ENCODE results near the gene SYMPK. TPM values are rescaled to one million over a fixed set of nuclear protein-coding genes. Genes with fewer than 3 reads are reported as not detected.

Gene SYMPK
- total and polyA plus RNA-seq, 10 donors = 56.3 to 148 (median 75.9) TPM

GRCh38 chr19:45790942-45791341 lies 72.0 kb downstream of the SYMPK start:
- intact Hi-C loops (cut with DNase I; ENCODE audit: low total_unique reads) = no loop called here
- H3K27me3 ChIP-seq (replicated peaks in 1 of 7) = peaks cover 0 to 76% (median 0%) of the 10 kb centered on the region in 7 donors
- DNase-seq = peak; percentile 80
- H3K36me3 ChIP-seq = peaks cover 0 to 50% (median 44%) of the 10 kb centered on the region in 6 donors
- peaks cover 18 to 41% (median 30%) of the 10 kb centered on the region in 6 donors for H3K4me1 ChIP-seq
- TF ChIP-seq POLR2A (IDR thresholded peaks at IDR 0.05) (no peak), POLR2AphosphoS5 (IDR thresholded peaks at IDR 0.05) (peak in 1 of 3 donors; percentile 84), CTCF (IDR thresholded peaks at IDR 0.05 in 8 of 11, conservative IDR thresholded peaks at IDR 0.05 in 3 of 11) (no peak)
- no peaks in the 10 kb centered on the region for H3K9me3 ChIP-seq
- peak overlapping the region in 2 of 8 donors; percentile 83 to 85 for H3K27ac ChIP-seq
- peak overlapping the region in 3 of 8 donors; percentile 19 to 88 (median 60) for H3K4me3 ChIP-seq
- WGBS, 5 donors = 31 to 37% (median 33%) methylated on average over 8 of the region's 8 CpGs

- Histone ChIP-seq H3K9me3 (no peaks in the 10 kb centered on the region), H3K4me3 (no peak overlapping the region), H3K27ac (no peak overlapping the region), H3K36me3 (peaks cover 0 to 65% (median 51%) of the 10 kb centered on the region in 6 donors), H3K27me3 (replicated peaks in 1 of 7) (peaks cover 0 to 74% (median 0%) of the 10 kb centered on the region in 7 donors), H3K4me1 (peaks cover 18 to 49% (median 37%) of the 10 kb centered on the region in 6 donors)
- 93 to 95% (median 94%) methylated on average over 15 of the region's 15 CpGs for WGBS, 5 donors
- intact Hi-C loops (cut with DNase I; ENCODE audit: low total_unique reads) = no loop called here
- DNase-seq = no peak
- no peak for TF ChIP-seq POLR2AphosphoS5 (IDR thresholded peaks at IDR 0.05)
- TF ChIP-seq CTCF (IDR thresholded peaks at IDR 0.05 in 8 of 11, conservative IDR thresholded peaks at IDR 0.05 in 3 of 11) = no peak
- no peak for TF ChIP-seq POLR2A (IDR thresholded peaks at IDR 0.05)
Measured at GRCh38 chr19:45789035-45789786, 73.7 kb downstream of the SYMPK start.

- Histone ChIP-seq H3K36me3 (peaks cover 0 to 72% (median 51%) of the 10 kb centered on the region in 6 donors), H3K4me3 (no peak overlapping the region), H3K27me3 (replicated peaks in 1 of 7) (peaks cover 0 to 82% (median 0%) of the 10 kb centered on the region in 7 donors), H3K9me3 (no peaks in the 10 kb centered on the region), H3K27ac (no peak overlapping the region), H3K4me1 (peaks cover 12 to 56% (median 36%) of the 10 kb centered on the region in 6 donors)
- WGBS, 5 donors = 93 to 97% (median 93%) methylated on average over 8 to 21 of the region's 21 CpGs
- intact Hi-C loops (cut with DNase I; ENCODE audit: low total_unique reads) = no loop called here
- no peak for DNase-seq
- TF ChIP-seq POLR2AphosphoS5 (IDR thresholded peaks at IDR 0.05) (peak in 1 of 3 donors; percentile 6), CTCF (IDR thresholded peaks at IDR 0.05 in 8 of 11, conservative IDR thresholded peaks at IDR 0.05 in 3 of 11) (no peak)
Measured at GRCh38 chr19:45786533-45786894, 76.4 kb downstream of the SYMPK start.

GRCh38 chr19:45785781-45786532 lies 77.0 kb downstream of the SYMPK start:
- intact Hi-C loops (cut with DNase I; ENCODE audit: low total_unique reads) = no loop called here

More at GRCh38 chr19:45785781-45786532, 77.0 kb downstream of the SYMPK start:
- DNase-seq = no peak
- H3K4me3 ChIP-seq = no peak overlapping the region
- H3K36me3 ChIP-seq = peaks cover 0 to 72% (median 51%) of the 10 kb centered on the region in 6 donors
- H3K4me1 ChIP-seq = peaks cover 6 to 56% (median 36%) of the 10 kb centered on the region in 6 donors
- H3K27me3 ChIP-seq (replicated peaks in 1 of 7) = peaks cover 0 to 88% (median 0%) of the 10 kb centered on the region in 7 donors
- no peak overlapping the region for H3K27ac ChIP-seq
- H3K9me3 ChIP-seq = no peaks in the 10 kb centered on the region
- TF ChIP-seq CTCF (IDR thresholded peaks at IDR 0.05 in 8 of 11, conservative IDR thresholded peaks at IDR 0.05 in 3 of 11) (no peak), POLR2AphosphoS5 (IDR thresholded peaks at IDR 0.05) (peak in 1 of 3 donors; percentile 41)
- 94 to 95% (median 94%) methylated on average over 37 to 57 of the region's 57 CpGs for WGBS, 5 donors

Measured in spleen (tissue), 11 donors.